ENCODE data around the gene TMEM184B.

The TMEM184B gene

DNA sequence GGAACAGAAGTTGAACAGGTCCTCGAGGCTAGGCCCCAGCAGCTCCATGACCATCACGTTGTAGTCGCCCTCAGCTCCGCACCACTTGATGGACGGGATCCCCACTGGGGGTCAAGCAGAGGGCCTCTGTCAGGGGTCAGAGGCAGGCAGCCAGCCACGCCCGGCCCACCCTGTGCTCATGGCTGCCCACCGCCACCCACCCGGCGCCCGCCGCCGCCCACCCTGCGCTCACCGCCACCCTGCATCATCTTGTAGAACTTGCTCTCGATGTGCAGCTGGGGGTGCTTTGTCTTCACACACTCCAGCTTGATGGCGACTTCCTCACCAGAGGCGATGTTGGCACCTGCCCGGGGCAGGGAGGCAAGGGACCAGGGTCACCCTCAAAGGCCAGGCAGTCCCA, 30.1 kb upstream of the TMEM184B start:
- no peak overlapping the region for H2BK12ac ChIP-seq (ENCODE audit: low read length)
- peaks cover 15% of the 10 kb centered on the region for H3K79me1 ChIP-seq (ENCODE audit: low read length)
- H3K36me3 ChIP-seq (ENCODE audit: control insufficient read depth in 1 of 2, insufficient read depth in 2 of 2, low read length in 2 of 2) = peaks cover 67 to 73% of the 10 kb centered on the region in 2 experiments
- no peak overlapping the region for H2BK5ac ChIP-seq (ENCODE audit: low read depth, low read length, poor library complexity)
- peaks cover 27 to 34% of the 10 kb centered on the region in 2 experiments for H3K4me1 ChIP-seq (ENCODE audit: control insufficient read depth in 1 of 2, insufficient read depth in 2 of 2, low read length in 2 of 2)
- no peak for DNase-seq
- H3K4me2 ChIP-seq (ENCODE audit: low read length) = no peak overlapping the region
- peak overlapping the region; percentile 17 for H3K4ac ChIP-seq (ENCODE audit: low read depth, low read length)
- no peak overlapping the region for H3K4me3 ChIP-seq (ENCODE audit: low read depth, low read length)
- H4K12ac ChIP-seq (ENCODE audit: low read depth, low read length) = no peak overlapping the region
- no peaks in the 10 kb centered on the region for H3K9me3 ChIP-seq (ENCODE audit: insufficient read depth, low read depth, low read length)
- H3K9ac ChIP-seq (ENCODE audit: low read length) = no peak overlapping the region
- H4K91ac ChIP-seq (ENCODE audit: low read depth, low read length) = no peak overlapping the region
- no peak overlapping the region for H2AK5ac ChIP-seq (ENCODE audit: low read length)
- no peak overlapping the region for H2BK120ac ChIP-seq (ENCODE audit: insufficient read depth, low read length, poor library complexity)
- no peak overlapping the region for H2AFZ ChIP-seq (ENCODE audit: insufficient read depth, low read length, poor library complexity)
- H3K27ac ChIP-seq (ENCODE audit: low read depth, low read length) = no peak overlapping the region
- no peaks in the 10 kb centered on the region for H3K27me3 ChIP-seq (ENCODE audit: insufficient read depth, low read length)
- no peak overlapping the region for H3K18ac ChIP-seq (ENCODE audit: low read length)
- WGBS (ENCODE audit: extremely low coverage, insufficient coverage, insufficient read length) = no CpG with 5 or more reads among the region's 19 CpGs
- H3K23ac ChIP-seq (ENCODE audit: low read length) = no peak overlapping the region
- no peak overlapping the region for H4K8ac ChIP-seq (ENCODE audit: low read depth, low read length)
- H3K14ac ChIP-seq (ENCODE audit: low read length) = no peak overlapping the region
- peaks cover 10% of the 10 kb centered on the region for H3K79me2 ChIP-seq (ENCODE audit: control insufficient read depth, insufficient read depth, low read length, poor library complexity)

GRCh38 chr22:38300946-38301345, 28.1 kb upstream of the TMEM184B start:
- no peak overlapping the region for H4K91ac ChIP-seq (ENCODE audit: low read depth, low read length)
- no peak overlapping the region for H2AFZ ChIP-seq (ENCODE audit: insufficient read depth, low read length, poor library complexity)
- no peak overlapping the region for H4K12ac ChIP-seq (ENCODE audit: low read depth, low read length)
- no peak overlapping the region for H4K8ac ChIP-seq (ENCODE audit: low read depth, low read length)
- no peak overlapping the region for H3K14ac ChIP-seq (ENCODE audit: low read length)
- no peak overlapping the region for H3K23ac ChIP-seq (ENCODE audit: low read length)
- H3K27ac ChIP-seq (ENCODE audit: low read depth, low read length) = peak overlapping the region; percentile 28
- H3K27me3 ChIP-seq (ENCODE audit: insufficient read depth, low read length) = no peaks in the 10 kb centered on the region
- no peak overlapping the region for H2AK5ac ChIP-seq (ENCODE audit: low read length)
- H3K9me3 ChIP-seq (ENCODE audit: insufficient read depth, low read depth, low read length) = no peaks in the 10 kb centered on the region
- H3K4me1 ChIP-seq (ENCODE audit: control insufficient read depth in 1 of 2, insufficient read depth in 2 of 2, low read length in 2 of 2) = peaks cover 30 to 36% of the 10 kb centered on the region in 2 experiments
- peak overlapping the region; percentile 26 for H2BK120ac ChIP-seq (ENCODE audit: insufficient read depth, low read length, poor library complexity)
- DNase-seq = no peak
- peaks cover 84 to 87% of the 10 kb centered on the region in 2 experiments for H3K36me3 ChIP-seq (ENCODE audit: control insufficient read depth in 1 of 2, insufficient read depth in 2 of 2, low read length in 2 of 2)
- no peak overlapping the region for H2BK5ac ChIP-seq (ENCODE audit: low read depth, low read length, poor library complexity)
- H2BK12ac ChIP-seq (ENCODE audit: low read length) = no peak overlapping the region
- no peak overlapping the region for H3K4me3 ChIP-seq (ENCODE audit: low read depth, low read length)
- peak overlapping the region; percentile 37 for H3K18ac ChIP-seq (ENCODE audit: low read length)
- H3K9ac ChIP-seq (ENCODE audit: low read length) = no peak overlapping the region
- H3K4me2 ChIP-seq (ENCODE audit: low read length) = no peak overlapping the region
- H3K4ac ChIP-seq (ENCODE audit: low read depth, low read length) = no peak overlapping the region
- peaks cover 19% of the 10 kb centered on the region for H3K79me1 ChIP-seq (ENCODE audit: low read length)
- WGBS (ENCODE audit: extremely low coverage, insufficient coverage, insufficient read length) = no CpG with 5 or more reads among the region's 3 CpGs
- peaks cover 10% of the 10 kb centered on the region for H3K79me2 ChIP-seq (ENCODE audit: control insufficient read depth, insufficient read depth, low read length, poor library complexity)

DNA sequence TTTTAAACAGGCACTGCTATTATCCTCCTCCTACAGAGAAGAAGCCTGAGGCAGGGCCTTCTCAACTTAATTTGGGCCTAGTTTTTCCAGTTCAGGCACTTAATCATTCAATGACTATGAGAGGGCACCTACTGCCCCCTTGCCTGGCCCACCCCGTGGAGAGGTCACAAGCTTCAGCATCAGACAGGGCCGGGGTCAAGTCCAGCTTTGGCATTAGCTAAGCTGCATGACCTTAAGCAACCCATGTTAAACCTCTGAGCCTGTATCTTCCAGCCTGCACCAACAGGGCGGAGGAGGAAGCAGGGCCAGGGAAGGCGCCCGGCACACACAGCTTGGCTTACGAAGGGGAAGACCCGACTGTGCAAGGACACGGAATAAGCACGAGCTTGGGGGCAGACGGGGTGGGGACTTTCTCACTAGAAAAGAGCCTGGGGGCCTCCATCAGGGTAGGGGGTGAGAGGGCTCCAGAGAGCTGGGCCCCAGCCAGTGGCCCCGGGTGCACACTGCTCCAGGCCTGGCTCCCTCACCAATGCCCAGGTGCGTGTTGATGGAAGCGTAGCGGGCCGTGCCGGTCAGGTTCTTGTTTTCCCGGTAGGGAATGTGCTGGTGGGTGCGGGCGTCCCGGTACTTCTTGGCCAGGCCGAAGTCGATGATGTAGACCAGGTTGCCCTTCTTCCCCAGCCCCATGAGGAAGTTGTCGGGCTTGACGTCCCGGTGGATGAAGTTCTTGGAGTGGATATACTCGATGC, 27.6 kb upstream of the TMEM184B start:
- H2BK12ac ChIP-seq (ENCODE audit: low read length) = no peak overlapping the region
- H3K9me3 ChIP-seq (ENCODE audit: insufficient read depth, low read depth, low read length) = no peaks in the 10 kb centered on the region
- peak overlapping the region; percentile 56 for H3K27ac ChIP-seq (ENCODE audit: low read depth, low read length)
- H3K4me1 ChIP-seq (ENCODE audit: control insufficient read depth in 1 of 2, insufficient read depth in 2 of 2, low read length in 2 of 2) = peaks cover 30 to 32% of the 10 kb centered on the region in 2 experiments
- H2BK5ac ChIP-seq (ENCODE audit: low read depth, low read length, poor library complexity) = no peak overlapping the region
- H2AK5ac ChIP-seq (ENCODE audit: low read length) = no peak overlapping the region
- no peak overlapping the region for H4K8ac ChIP-seq (ENCODE audit: low read depth, low read length)
- H3K23ac ChIP-seq (ENCODE audit: low read length) = no peak overlapping the region
- H3K4ac ChIP-seq (ENCODE audit: low read depth, low read length) = no peak overlapping the region
- H3K79me1 ChIP-seq (ENCODE audit: low read length) = peaks cover 19% of the 10 kb centered on the region
- no CpG with 5 or more reads among the region's 26 CpGs for WGBS (ENCODE audit: extremely low coverage, insufficient coverage, insufficient read length)
- H3K14ac ChIP-seq (ENCODE audit: low read length) = peak overlapping the region; percentile 25
- no peak overlapping the region for H3K4me2 ChIP-seq (ENCODE audit: low read length)
- peak; percentile 90 to 94 for DNase-seq
- peak overlapping the region; percentile 12 for H4K91ac ChIP-seq (ENCODE audit: low read depth, low read length)
- peak overlapping the region; percentile 2 for H4K12ac ChIP-seq (ENCODE audit: low read depth, low read length)
- peaks cover 8% of the 10 kb centered on the region for H3K79me2 ChIP-seq (ENCODE audit: control insufficient read depth, insufficient read depth, low read length, poor library complexity)
- peaks cover 90% of the 10 kb centered on the region in 2 experiments for H3K36me3 ChIP-seq (ENCODE audit: control insufficient read depth in 1 of 2, insufficient read depth in 2 of 2, low read length in 2 of 2)
- no peak overlapping the region for H3K4me3 ChIP-seq (ENCODE audit: low read depth, low read length)
- H3K27me3 ChIP-seq (ENCODE audit: insufficient read depth, low read length) = no peaks in the 10 kb centered on the region
- peak overlapping the region; percentile 26 for H2BK120ac ChIP-seq (ENCODE audit: insufficient read depth, low read length, poor library complexity)
- no peak overlapping the region for H3K9ac ChIP-seq (ENCODE audit: low read length)
- no peak overlapping the region for H2AFZ ChIP-seq (ENCODE audit: insufficient read depth, low read length, poor library complexity)
- H3K18ac ChIP-seq (ENCODE audit: low read length) = peak overlapping the region; percentile 37

GRCh38 chr22:38299770-38300102, 26.9 kb upstream of the TMEM184B start:
- Histone ChIP-seq H3K4me1 (ENCODE audit: control insufficient read depth in 1 of 2, insufficient read depth in 2 of 2, low read length in 2 of 2) (peaks cover 30 to 32% of the 10 kb centered on the region in 2 experiments), H3K79me2 (ENCODE audit: control insufficient read depth, insufficient read depth, low read length, poor library complexity) (peaks cover 8% of the 10 kb centered on the region), H4K12ac (ENCODE audit: low read depth, low read length) (no peak overlapping the region), H4K8ac (ENCODE audit: low read depth, low read length) (no peak overlapping the region), H3K4ac (ENCODE audit: low read depth, low read length) (no peak overlapping the region), H2BK5ac (ENCODE audit: low read depth, low read length, poor library complexity) (no peak overlapping the region), H2AFZ (ENCODE audit: insufficient read depth, low read length, poor library complexity) (no peak overlapping the region), H2BK120ac (ENCODE audit: insufficient read depth, low read length, poor library complexity) (no peak overlapping the region), H3K36me3 (ENCODE audit: control insufficient read depth in 1 of 2, insufficient read depth in 2 of 2, low read length in 2 of 2) (peaks cover 96% of the 10 kb centered on the region in 2 experiments), H3K18ac (ENCODE audit: low read length) (peak overlapping the region; percentile 12), H4K91ac (ENCODE audit: low read depth, low read length) (no peak overlapping the region), H3K23ac (ENCODE audit: low read length) (no peak overlapping the region), H2BK12ac (ENCODE audit: low read length) (peak overlapping the region; percentile 10), H3K9ac (ENCODE audit: low read length) (no peak overlapping the region), H3K9me3 (ENCODE audit: insufficient read depth, low read depth, low read length) (no peaks in the 10 kb centered on the region), H3K14ac (ENCODE audit: low read length) (no peak overlapping the region), H3K4me3 (ENCODE audit: low read depth, low read length) (no peak overlapping the region), H2AK5ac (ENCODE audit: low read length) (no peak overlapping the region), H3K27ac (ENCODE audit: low read depth, low read length) (peak overlapping the region; percentile 56), H3K4me2 (ENCODE audit: low read length) (no peak overlapping the region), H3K27me3 (ENCODE audit: insufficient read depth, low read length) (no peaks in the 10 kb centered on the region), H3K79me1 (ENCODE audit: low read length) (peaks cover 19% of the 10 kb centered on the region)
- no CpG with 5 or more reads among the region's 12 CpGs for WGBS (ENCODE audit: extremely low coverage, insufficient coverage, insufficient read length)
- peak in 1 of 2 donors; percentile 42 for DNase-seq

All from trophoblast cell (in vitro differentiated cells and primary cell).